HG02759 (cell line): ENCODE measurements around the gene MTCL1.
"Not testable (repeated sequence)": the region's sequence is repeated elsewhere in the genome, so short reads cannot be mapped to it uniquely, and the experiment has no call there.

ENCODE experiments used
- ATAC-seq: cut with Tn5 transposase; IDR thresholded peaks from one replicate; pipeline ENCODE4 v1.9.1; 2021; ENCODE audit warnings: mild to moderate bottlenecking, moderate library complexity; ENCODE audit not compliant: unreplicated experiment

The MTCL1 gene

DNA sequence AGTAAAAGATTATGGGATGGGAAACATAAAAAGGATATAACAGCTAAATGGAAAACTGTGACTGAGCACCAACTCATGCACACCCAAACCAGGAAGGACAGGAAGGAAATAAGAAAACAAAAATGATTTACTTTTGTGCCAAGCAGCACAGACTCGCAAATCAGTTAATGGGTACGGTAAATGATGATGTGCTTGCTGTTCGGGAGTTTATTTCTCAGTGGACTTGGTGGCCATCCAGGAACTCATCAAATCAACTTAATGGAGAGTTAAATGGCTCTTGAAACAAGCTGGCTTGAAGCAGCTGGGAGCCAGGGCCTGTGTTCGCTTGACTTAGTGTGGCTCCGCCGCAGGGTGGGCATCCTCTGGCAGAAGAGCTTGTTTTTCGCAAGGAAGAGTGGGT, 36.2 kb downstream of the MTCL1 start:
- no peak for ATAC-seq

DNA sequence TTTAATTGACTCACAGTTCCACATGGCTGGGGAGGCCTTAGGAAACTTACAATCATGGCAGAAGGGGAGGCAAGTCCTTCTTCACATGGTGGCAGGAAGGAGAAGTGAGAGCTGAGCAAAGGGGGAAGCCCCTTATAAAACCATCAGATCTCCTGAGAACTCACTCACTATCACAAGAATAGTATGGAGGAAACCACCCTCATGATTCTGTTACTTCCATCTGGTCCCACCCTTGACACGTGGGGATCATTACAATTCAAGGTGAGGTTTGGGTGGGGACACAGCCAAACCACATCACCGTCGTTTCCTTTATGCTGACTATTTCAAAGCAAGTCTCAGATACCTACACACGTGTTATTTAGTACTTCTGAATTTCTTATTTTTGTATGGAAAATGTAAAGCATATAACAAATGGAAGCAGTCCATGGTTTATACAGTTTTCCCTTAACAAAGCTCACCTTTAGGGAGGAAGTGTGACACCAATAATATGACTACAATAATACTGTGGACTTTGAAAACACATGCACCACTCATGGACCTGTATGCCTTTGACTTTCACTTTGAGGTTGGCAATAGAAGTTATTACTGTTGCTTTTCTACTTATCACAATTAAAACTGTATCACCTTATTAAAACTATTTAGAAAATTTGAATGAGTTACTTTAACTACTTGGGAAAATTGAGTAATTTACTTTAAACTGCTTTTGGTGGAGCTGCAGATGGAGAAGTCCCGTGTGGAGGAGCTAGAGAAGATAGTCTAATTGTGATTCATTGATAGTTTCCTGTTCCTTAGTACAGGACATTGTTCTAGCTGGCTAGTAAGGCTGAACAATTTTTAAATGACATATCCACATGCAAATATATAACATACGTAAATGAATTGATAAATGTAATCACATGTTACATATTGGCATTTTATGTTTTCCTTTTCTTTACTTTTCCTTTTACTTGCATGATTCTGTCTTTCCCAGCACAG, 37.3 kb downstream of the MTCL1 start:
- ATAC-seq, result no peak

DNA sequence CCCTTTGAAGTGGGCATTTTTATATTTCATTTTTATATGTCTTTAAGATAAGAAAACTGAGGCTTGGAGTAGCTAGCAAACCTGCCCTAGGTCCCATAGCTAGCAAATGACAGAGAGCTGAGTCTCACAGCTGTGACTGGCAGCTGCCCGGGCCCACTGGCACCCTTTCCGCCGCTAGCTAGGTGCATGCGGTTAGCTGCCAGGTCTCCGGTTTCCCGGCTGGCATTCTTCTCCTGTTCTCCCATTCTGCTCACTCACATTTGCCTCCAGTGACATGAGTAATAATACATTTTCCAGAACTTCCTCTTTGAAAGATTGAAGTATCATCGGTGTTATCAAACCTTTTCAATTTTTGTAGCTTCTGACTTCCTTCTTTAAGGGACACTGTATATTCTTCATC, 38.7 kb downstream of the MTCL1 start:
- no peak for ATAC-seq

DNA sequence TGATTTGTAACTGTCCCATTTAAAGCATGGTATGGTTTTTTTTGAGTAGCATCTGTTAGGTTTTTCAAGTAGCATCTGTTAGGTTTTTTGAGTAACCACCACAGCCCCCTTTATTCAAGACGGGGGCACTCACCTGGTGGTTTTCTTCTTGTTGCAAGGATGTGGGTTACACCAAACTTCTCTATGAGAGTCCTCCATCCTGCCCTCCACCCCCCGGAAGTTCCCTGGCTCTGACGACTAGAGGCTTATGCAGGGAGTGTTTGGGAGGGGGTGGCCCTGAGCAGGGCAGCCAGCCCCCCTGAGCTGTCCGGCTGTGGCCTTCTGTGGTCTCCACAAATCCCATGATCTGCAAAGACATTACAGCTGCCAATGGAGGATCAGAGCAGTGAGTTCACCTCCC, 39.3 kb downstream of the MTCL1 start:
- no peak for ATAC-seq

DNA sequence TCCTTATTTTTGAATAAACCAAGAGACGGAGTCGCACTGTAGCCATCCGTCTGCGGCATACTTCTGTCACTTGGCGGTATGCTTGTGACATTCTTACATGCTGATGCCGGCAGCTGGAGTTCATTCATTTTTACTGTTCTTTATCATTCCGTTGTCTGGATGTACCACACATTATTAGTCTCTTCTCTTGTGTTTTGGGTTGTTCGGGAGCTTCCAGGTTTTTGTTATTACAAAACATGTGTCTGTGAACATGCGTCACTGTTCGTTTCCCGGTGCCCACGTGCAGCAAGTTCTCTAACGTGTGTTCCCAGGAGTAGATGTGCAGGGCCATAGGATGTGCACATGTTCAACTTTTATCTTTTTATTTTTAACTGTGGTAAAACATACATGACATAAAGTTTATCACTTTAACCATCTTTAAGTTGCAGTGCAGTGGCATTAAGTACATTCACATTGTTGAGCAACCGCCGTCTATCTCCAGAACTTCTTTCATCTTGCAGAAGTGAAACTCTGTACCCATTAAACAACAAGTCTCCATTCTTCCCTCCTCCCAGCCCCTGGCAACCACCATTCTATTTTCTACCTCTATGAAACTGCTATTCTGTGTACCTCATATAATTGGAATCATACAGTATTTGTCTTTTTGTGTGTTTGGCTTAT, 40.1 kb downstream of the MTCL1 start:
- ATAC-seq, result no peak

DNA sequence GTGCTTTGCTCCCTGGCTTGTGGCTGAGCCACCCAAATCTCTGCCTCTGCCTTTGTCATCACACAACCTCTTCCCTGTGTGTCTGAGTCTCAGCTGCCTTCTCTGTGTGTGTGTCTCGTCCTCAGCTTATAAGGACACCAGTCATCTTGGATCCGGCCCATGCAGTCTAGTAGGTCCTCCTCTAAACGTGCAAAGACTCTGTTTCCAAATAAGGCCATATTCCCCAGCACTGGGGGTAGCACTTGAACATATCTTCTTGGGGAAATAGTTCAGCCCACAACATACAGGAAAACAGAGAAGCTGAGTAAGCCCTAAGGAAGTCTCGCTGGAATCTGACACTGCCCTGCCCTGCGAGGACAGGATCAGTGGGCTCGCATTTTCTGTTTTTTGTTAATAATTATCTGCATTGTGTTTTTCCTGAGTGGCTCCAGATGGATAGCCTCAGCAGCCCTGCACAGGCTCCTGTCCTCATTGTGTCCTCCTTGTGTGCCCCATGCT, 42.1 kb downstream of the MTCL1 start:
- no peak for ATAC-seq

DNA sequence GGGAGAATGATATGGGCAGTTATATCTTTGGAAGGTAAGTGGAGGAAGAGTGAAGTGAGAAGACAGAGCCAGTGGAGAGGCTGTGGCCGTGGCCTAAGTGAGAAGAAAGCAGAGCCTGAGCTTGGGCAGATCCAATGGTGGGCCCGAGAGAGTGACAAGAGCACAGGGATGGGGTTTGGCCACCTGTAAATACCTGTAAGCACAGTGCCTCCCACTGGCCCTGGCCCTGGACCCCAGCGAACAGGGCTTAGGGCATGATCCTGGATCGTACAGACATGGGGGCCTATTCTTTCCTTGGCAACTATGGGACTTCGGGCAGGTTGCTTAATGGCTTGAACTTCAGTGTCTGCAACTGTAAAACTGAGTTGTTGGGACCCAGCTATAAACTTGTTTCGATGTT, 44.1 kb downstream of the MTCL1 start:
- no peak for ATAC-seq

DNA sequence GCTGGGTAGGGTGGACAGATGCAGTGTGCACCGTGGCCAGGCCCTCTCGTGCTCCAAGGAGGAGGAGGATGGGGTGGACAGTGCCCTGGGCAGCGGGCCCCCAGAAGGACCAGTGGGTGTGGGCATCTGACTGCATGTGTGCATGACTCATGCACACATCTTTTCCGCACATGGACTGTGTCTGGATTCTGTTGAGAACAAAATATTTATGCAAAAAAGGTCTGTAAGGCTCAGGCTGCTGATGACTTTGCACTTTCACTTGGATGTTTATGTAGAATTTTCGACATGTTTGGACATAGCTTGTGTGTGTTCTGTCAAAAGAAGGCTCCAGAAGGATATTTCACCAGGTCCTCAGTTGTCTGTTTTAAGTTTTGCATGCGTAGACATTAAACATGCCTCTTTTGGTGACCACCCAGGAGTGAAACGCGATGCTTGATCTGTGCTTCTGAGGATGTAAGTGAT, 45.6 kb downstream of the MTCL1 start:
- no peak for ATAC-seq

DNA sequence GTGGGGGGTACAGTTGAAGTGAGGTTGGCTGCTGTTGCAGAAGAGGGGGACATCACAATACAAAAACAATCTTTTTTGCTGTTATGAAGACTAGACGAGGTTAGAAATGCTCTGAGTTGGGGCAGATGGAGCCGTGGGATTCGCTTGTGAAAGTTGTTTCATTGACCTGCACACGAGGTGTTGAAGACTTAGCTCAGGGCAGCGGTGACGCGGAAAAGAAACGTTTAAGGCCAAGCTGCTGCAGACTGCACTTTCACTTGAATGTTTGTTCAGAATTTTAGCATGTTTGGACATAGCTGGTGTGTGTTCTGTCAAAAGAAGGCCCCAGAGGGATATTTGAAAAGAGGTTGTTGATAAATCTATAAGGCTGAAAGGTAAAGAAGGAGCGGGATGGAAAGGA, 46.3 kb downstream of the MTCL1 start:
- no peak for ATAC-seq

DNA sequence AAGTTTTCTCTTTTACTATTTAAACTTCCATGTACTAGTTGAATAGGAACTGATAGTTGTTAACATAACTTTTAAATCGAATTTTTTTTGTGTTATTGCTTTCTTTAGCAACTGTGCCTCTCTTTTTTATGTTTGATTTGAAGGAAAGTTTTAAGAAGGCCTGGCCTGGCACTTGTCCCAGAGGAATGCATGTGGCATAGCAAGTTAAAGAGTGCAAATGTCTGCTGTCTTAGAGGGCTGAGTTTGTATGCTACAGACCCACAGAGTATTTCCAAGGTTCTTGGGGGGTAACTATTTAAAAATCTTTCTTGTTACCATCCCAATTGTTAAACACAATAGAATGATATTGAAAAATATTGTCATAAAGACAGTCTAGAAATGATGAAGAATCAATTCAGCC, 47.0 kb downstream of the MTCL1 start:
- no peak for ATAC-seq

DNA sequence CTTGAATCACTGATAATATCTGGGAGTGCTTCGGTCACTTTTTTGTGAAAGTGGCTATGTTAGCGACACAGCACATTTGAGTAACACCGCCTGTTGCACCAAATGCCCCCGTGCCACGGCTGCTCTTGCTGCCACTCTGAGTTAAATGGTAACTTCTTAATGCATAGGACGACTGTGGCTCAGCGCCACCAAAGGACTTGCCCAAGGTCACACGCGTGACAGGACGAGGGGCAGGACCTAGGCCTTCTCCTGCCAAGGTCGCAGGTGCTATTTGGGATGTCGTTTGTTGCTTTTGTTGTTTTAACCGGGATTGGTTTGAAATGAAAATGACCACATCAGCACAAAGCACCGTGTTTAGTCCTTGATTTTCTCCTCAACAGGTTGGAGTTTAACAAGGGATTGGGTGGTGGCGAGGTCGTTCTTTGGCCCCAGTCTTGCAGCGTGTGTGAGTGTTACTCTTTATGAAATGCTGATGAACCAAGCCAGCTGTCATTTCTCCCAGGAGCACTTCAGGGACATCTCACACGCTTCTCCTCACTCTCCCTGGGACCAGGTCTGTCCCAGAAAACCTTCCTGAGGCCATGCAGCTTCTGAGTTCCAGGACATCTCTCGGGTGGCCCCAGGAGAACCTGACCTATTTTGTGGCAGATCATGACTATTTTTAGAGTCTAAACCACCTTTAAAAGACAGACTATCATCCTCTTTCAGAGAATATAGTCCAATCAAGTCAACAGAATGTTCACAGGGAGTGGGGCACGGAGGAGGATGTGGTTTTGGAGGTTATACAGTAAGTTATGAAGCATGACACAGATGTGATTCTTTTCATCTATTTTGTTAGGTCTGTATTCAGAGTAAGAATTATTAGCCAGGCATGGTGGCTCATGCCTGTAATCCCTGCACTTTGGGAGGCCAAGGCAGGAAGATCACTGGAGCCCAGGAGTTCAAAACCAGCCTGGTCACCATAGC, 49.9 kb downstream of the MTCL1 start:
- ATAC-seq, result peak; percentile 65

DNA sequence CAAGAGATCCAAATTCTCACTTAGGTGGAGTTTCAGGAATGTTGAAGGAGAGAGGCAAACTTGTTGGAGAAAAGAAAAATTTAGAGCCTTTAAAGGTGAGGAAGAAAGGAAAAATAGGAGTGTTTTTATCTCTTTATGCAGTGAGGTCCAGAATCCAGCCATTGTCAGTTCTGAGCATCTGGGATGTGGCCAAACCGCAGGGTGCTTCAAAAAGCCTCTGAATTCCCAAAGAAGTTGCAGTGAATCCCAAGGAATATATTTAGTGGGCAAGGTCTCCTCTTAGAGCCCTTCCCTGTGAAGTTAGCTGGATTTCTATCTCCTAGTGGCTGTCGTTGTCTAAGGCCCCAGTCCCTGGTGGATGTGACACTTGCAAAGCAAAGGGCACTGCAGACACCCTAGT, 51.2 kb downstream of the MTCL1 start:
- ATAC-seq, result no peak

DNA sequence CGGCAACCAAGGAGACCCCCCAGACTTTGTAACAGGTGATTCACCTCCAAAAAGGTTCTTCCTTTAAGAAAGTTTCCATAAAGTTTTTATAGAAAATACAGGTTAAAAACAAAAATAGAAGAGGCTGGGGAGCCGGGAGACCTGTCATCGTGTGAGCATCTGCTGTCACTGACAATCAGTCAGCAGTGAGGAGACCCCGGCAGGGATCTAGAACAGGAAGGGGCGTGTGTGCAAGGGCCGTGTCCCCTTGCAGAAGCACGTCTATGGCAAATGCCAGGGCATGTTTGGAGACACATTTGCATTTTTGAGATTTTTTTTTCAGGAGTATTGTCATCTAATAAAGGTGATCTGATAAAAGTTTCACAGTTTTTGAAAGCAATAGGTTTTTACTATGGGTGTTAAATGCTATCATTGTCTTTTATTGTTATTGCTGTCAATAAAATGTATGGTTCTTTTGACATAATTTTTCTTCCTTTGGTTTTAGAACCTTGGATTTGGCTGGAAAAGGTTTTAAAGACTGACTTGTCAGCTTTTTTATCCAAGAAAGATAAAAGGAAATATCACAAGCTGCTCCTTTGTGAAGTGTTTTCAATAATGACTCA, 52.1 kb downstream of the MTCL1 start:
- ATAC-seq, result no peak

DNA sequence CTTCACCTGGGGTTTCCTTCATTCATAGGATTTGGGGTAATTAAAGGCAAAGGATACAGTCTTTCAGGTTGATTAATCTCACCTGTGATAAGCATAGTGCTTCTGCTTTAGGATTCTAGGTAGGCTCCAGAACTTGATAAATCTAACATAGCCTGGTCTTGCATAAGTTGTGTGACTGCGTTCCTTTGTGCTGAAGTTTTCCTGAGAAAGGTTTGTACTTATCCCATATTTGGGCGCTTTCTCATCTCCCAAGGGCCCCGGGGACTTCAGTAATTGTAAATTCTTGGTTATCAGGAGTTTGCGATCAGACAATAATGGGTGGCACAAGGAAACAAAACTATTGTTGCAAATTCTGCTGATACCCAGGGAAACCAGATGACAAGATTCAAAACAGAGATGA, 53.1 kb downstream of the MTCL1 start:
- no peak for ATAC-seq

DNA sequence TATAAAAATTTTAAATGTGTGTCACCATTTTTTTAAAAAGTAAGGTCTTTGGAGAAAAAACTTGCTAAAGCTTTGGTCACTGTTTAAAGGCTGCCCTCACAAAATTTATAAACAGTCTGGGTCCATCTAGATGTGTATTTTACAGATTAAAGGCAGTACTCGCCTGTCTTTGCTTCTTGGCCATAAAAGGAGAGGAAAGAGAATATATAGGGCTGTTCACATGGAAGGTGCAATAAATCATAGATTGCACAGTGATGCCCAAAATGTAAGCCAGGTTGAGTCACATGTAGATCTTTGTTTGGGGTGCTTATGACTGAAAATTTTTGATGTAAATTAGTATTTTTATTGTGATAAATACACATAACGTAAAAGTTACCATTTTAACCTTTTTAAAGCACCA, 55.6 kb downstream of the MTCL1 start:
- ATAC-seq, result no peak

DNA sequence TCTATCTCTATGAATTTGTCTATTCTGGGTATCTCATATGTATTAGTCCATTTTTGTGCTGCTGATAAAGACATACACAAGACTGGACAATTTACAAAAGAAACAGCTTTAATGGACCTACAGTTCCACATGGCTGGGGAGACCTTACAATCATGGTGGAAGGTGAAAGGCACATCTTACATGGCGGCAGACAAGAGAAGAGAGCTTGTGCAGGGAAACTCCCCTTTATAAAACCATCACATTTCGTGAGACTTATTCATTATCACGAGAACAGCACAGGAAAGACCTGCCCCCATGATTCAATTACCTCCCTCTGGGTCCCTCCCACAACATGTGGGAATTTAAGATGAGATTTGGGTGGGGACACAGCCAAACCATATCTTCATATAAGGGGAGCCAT, 56.2 kb downstream of the MTCL1 start:
- ATAC-seq, result not testable (repeated sequence)

DNA sequence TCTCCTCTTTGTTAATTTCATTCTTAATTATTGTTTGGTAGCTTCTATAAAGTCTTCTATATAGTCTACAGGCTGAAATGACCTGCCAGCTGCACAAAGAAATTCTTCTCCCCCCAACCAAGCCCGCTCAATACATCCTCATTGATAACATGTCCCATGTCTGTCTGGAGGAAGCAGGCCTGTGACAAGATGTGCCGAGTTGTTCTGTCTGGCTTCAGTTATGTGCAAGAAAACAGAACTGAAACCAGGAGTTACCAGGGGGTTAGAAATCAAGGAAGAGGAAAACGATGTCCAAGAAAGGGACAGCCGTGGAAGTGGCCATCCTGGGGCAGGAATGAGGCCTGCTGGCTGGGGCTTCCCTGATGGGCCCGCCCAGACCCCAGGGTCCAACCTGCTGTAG, 57.6 kb downstream of the MTCL1 start:
- ATAC-seq, result no peak

DNA sequence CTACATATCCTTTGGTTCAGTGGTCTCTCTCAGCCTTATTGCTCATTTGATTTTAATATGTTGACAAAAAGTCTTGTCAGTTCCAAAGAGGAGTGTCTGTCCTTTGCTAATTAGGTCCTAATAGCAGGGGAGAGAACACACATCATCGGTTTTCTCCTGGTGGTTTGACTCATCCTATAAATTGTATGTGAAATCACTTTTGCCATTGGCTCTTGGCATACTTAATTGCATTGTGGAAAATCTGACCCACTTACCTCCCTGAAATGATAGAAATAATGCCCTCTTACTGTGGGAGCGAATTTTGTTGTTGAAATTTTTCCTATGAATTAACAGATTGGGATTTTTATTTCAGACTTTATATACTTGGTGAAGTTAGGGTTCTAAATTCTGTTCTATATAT, 58.3 kb downstream of the MTCL1 start:
- ATAC-seq, result no peak

DNA sequence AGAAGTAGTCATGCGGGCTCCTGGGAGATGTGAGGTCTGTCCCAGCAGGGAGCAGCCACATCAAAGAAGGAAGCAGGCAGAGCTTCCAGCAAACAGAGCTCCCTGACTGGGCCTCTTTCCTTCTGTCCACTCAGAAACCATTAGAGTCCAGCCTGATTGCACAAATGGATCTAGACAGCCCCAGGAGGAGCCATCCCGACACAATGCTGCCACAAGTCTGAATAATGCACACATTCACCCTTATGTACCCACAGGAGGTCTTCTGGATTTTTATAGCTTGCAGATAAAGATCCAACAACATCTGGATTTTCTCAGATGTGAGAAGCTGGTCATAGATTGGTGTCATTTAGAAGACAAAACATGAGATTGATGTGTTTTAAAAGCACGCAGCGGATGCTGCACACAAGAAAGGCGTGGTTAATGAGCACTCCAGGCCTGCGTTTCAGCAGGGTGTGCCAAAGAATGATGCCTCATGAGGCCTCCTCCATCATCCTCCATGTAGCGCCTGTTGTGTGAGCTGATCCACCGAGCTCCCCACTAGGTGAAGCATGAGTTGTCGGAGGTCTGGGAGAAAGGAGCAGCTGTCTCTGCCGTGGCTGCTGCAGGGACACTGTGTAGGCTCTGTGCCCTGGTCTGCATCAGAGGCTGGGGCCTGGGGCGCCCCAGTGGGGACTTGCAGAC, 60.6 kb downstream of the MTCL1 start:
- no peak for ATAC-seq
